Posterior cingulate gyrus (tissue), 11 donors: ENCODE data around the gene ZACN.

Experiments used
- DNase-seq, 10 donors: peaks; one replicate each; pipeline versions ENCODE4 v3.0.0 to v3.0.0-alpha.2; 2020 to 2021; ENCODE audit warnings: mixed read lengths in 3 of 10
- intact Hi-C: fragments of 100-400 bp; cut with DNase I; formaldehyde crosslinking; loops from one replicate; pipeline ENCODE4 v1.15.1; 2023

ZACN gene

DNA sequence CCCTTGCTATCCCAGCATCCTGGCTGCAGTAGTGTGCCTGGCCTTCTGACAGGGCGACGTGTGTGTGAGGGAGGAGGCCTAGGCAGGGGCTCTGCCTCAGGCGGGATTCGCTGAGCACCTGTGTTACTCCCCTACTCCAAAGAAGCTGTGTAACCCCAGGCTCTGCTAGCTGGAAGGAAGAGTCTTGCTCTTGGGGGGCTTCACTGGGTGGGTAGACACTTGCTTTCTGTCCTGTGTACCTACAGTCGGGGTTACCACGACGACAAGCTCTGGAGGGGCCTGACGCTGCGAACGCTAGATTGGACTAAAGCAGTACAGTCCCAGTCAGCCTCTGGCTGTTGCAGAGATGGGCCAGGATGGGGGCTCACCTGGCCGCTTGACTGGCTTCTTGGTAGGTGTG, 15.1 kb downstream of the ZACN start:
- peak in 2 of 10 donors; percentile 26 to 49 for DNase-seq
- intact Hi-C loops, result no loop called here

- peak in 3 of 10 donors; percentile 12 to 76 (median 72) for DNase-seq
- intact Hi-C loops, result no loop called here
Measured at GRCh38 chr17:76095943-76096342, 17.0 kb downstream of the ZACN start.

GRCh38 chr17:76097716-76098295, 18.8 kb downstream of the ZACN start:
- intact Hi-C loops, result no loop called here

DNA sequence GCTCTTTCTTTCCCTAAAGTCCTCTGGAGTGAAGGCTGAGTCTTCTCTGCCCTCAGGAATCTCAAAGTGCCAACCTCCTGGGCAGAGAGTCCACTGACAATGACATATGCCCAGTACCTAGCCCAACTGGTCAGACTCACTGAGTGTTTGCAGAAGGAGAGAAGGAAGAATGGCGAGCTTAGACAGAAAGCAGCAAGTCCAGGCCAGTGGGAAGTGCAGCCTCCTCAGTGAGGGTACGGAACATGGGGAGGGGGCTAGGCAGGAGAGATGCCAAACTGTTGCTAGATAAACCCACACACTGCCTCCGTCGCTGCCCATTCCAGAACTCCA, 23.9 kb downstream of the ZACN start:
- no peak for DNase-seq
- intact Hi-C loops, result no loop called here

More at GRCh38 chr17:76097716-76098295, 18.8 kb downstream of the ZACN start:
- DNase-seq, result peak in 3 of 10 donors; percentile 14 to 50 (median 23)

GRCh38 chr17:76103274-76104139, 24.5 kb downstream of the ZACN start, which contains the start of gene EXOC7:
Gene EXOC7 (minus strand): TSS chr17:76103787. CDS start chr17:76103692, 95 bp downstream.
- DNase-seq, result peak; percentile 88 to 99 (median 93)
- intact Hi-C loops, result no loop called here

GRCh38 chr17:76104140-76104895, 25.3 kb downstream of the ZACN start:
- DNase-seq, result peak in 1 of 10 donors; percentile 49
- intact Hi-C loops, result no loop called here

DNA sequence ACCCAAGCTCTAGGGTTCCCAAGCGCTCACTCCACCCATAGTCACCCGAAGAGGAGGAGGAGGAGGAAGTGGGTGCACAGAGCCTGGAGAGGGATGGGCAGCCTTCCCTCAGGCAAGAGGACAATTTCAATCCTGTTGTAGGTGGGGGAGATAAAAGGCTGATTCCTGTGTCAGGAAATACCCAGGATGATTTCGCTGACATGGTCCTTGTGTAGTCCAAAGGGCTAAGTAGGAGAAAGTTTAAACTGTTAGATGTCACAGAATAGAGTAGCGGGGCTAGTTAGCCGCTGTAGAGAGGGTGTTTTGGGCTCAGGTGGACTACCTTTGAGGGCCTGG, 25.9 kb downstream of the ZACN start:
- intact Hi-C loops, result no loop called here
- no peak for DNase-seq

- no peak for DNase-seq
Measured at GRCh38 chr17:76106703-76107102, 27.7 kb downstream of the ZACN start.

DNA sequence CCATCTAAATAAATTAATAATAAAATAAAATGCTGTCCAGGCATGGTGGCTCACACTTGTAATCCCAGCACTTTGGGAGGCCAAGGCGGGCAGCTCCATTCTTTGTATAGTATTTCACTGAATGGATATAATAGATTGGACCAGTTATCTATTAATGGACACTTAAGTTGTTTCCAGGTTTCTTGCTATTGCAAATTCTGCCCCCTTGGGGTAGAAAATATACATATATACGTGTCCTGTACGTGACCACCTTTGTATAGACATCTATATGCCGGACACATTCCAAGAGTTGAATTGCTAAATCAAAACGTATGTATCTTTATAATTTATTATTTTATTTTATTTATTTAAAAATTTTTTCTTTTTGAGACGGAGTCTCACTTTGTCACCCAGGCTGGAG, 28.5 kb downstream of the ZACN start:
- intact Hi-C loops, result no loop called here
- DNase-seq, result no peak

More at GRCh38 chr17:76106703-76107102, 27.7 kb downstream of the ZACN start:
- intact Hi-C loops, result no loop called here

DNA sequence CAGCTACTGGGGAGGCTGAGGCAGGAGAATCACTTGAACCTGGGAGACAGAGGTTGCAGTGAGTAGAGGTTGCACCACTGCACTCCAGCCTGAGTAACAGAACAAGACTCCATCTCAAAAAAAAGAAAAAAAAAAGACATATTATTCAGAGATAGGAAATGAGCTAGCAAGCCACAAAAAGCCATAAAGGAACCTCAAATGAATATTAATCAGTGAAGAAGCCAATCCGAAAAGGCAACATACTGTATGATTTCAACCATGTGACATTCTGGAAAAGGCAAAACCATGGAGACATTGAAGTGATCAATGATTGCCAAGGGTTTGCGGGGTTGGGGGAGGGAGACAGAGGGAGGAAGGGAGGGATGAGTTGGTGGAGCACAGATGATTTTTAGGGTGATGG, 33.0 kb downstream of the ZACN start:
- intact Hi-C loops, result no loop called here
- DNase-seq, result no peak

- DNase-seq, result peak in 2 of 10 donors; percentile 17
- intact Hi-C loops, result no loop called here
Measured at GRCh38 chr17:76115138-76115754, 36.3 kb downstream of the ZACN start.

DNA sequence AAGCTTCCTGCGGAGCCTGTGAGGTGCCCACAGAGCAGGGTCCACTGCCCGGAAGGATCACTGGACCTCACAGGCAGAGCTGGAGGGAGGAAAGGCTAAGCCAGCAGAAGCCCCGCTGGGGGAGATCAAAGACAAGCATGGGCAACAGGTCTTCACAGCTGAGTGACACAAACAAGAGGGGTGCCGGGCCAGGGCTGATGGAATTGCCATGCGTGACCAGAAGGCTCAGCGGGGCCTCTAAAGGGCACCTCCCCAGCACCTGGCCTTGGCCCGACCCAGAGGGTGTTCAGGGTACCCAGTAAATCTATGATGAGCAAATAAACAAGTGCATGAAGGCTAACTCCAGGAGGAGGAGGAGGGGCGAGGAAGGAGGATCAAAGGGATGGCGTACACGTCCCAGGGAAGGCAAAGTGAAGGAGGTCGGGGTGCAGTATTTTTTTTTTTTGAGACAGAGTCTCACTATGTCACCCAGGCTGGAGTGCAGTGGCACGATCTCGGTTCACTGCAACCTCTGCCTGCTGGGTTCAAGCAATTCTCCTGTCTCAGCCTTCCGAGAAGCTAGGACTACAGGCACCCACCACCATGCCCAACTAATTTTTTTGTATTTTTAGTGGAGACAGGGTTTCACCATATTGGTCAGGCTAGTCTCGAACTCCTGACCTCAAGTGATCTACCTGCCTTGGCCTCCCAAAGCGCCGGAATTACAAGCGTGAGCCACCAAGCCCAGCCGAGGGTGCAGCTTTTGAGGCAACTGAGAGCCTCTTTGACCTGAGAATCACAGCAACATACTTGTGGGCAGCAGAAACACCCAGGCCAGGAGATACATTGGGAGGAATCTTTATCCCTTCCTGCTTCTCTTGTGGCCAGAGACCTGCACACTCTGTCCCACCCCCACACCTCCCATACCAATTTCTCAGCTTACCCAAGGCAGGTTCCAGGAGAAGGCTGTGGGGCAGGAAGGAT, 40.7 kb downstream of the ZACN start:
- intact Hi-C loops, result no loop called here

GRCh38 chr17:76120658-76121008, 41.7 kb downstream of the ZACN start:
- DNase-seq, result peak in 1 of 10 donors; percentile 3
- intact Hi-C loops, result loop anchor here (1.0 kb wide), 2 partner anchors 62 to 159 kb away; no protein-coding TSS in a partner anchor

More for the DNA sequence above, 40.7 kb downstream of the ZACN start:
- peak in 1 of 10 donors; percentile 73 for DNase-seq

- intact Hi-C loops, result loop anchor here (1.0 kb wide), 2 partner anchors 60 to 157 kb away; no protein-coding TSS in a partner anchor
- peak in 3 of 10 donors; percentile 34 to 84 (median 73) for DNase-seq
Measured at GRCh38 chr17:76121932-76122430, 43.0 kb downstream of the ZACN start.

GRCh38 chr17:76122431-76123190, 43.6 kb downstream of the ZACN start:
- intact Hi-C loops, result no loop called here
- DNase-seq, result peak in 2 of 10 donors; percentile 65

DNA sequence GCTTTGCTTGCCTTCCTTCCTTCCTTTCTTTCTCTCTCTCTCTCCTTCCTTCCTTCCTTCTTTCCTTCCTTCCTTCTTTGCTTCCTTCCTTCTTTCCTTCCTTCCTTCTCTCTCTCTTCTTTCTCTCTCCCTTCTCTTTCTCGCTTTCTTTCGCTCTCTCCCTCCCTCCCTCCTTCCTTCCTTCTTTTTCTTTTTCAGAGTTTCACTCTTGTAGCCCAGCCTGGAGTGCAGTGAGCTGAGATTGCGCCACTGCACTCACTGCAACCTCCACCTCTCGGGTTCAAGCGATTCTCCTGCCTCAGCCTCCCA, 44.2 kb downstream of the ZACN start:
- intact Hi-C loops, result no loop called here

DNA sequence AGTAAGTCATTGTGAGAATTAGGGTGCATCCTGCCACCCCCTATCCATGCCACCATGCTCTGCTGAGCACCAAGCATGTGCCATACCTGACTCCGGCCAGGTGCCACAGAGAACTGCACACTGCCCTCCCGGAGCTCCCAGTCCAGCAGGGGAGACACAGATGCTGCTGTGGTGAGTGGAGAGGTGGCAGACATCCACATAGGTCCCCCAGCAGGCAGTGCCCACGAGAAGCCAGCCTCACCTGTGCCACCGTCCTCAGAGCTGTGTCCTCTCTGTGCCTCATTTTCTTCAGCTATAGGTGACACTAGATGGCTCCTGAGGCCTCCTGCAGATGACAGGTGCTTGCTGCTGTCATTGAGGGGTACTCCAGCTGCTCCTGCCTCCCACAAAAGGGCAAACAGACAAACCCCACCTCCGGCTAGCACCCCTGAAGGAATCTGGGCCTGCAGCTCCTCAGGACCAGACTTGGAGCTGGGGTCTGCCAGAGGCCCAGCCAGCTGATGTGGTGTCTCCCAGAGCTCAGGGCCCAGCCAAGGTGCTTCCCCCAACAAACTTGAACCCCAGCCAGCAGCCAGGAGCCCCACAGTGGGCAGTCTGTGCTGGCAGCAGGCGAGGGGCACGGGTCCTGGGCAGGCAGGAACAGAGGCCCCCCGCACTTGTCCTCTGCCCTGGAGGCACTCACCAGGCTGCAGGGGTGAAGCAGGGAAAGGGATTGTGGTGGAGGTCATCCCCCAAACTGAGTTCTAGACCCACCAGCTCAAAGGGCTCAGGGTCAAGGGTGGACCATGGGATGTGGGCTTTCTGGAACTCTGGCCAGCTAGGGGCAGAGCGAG, 45.0 kb downstream of the ZACN start:
- DNase-seq, result peak in 1 of 10 donors; percentile 49
- intact Hi-C loops, result no loop called here

More for the DNA sequence above, 44.2 kb downstream of the ZACN start:
- no peak for DNase-seq
